Endothelial cell of umbilical vein (primary cell): ENCODE measurements around the gene PAX6. TPM values are rescaled to one million over a fixed set of nuclear protein-coding genes. Genes with fewer than 3 reads are reported as not detected.

ENCODE experiments used
- BruUV-seq: library from RNA; stranded (reverse); fragments of 400-500 nt; replicated peaks from 2 replicates; lab custom pipeline; 2021; lab: Mats Ljungman, UMichigan
- CTCF ChIA-PET: fragments of 300-600, 350-600 bp; sonication (Branson Sonifier 250); formaldehyde crosslinking; loops from one replicate; lab custom pipeline; 2021; ENCODE audit warnings: antibody characterized with exemption, inconsistent platforms; lab: Charles Lee
- POLR2A ChIA-PET: fragments of 300-600, 350-600 bp; sonication (Branson Sonifier 250); formaldehyde crosslinking; loops from one replicate; lab custom pipeline; 2021; ENCODE audit warnings: antibody characterized with exemption, inconsistent platforms; lab: Charles Lee
- DNase-seq: peaks from one replicate; pipeline ENCODE4 v3.0.0-alpha.2; 2011; ENCODE audit warnings: low read depth, low spot score
- FAIRE-seq: peaks from 2 replicates; lab custom pipeline; 2011; peaks lifted over from hg19 to GRCh38; lab: Jason Lieb, UNC
- H2AFZ ChIP-seq: 2 replicates; pipeline ENCODE4 v1.6.0; 2012; ENCODE audit warnings: low read depth, low read length, control low read depth, inconsistent platforms
- H3K27ac ChIP-seq: 2 replicates; pipeline ENCODE4 v1.5.1; 2011; ENCODE audit warnings: low read depth, mild to moderate bottlenecking, control low read depth, low read length, moderate library complexity; ENCODE audit not compliant: insufficient read depth
- H3K27me3 ChIP-seq, 2 experiments: 2 replicates each; pipeline versions ENCODE4 v1.6.0 to v1.6.1; 2011; ENCODE audit warnings: low read length in 2 of 2, mixed read lengths in 1 of 2; ENCODE audit not compliant: control insufficient read depth in 2 of 2, insufficient read depth in 2 of 2
- H3K36me3 ChIP-seq, 2 experiments: 2 replicates in 1 of 2; 3 replicates in 1 of 2; pipeline ENCODE4 v1.5.1; 2011; ENCODE audit warnings: low read length in 2 of 2, mild to moderate bottlenecking in 1 of 2, moderate library complexity in 1 of 2; ENCODE audit not compliant: control insufficient read depth in 2 of 2, insufficient read depth in 2 of 2; ENCODE audit errors: extremely low read depth in 1 of 2
- H3K4me1 ChIP-seq: 3 replicates; pipeline ENCODE4 v1.5.1; 2011; ENCODE audit warnings: mild to moderate bottlenecking, low read length; ENCODE audit not compliant: control insufficient read depth, insufficient read depth; ENCODE audit errors: extremely low read depth
- H3K4me2 ChIP-seq: 2 replicates; pipeline ENCODE4 v1.6.1; 2011; ENCODE audit warnings: low read length, control low read depth, mixed read lengths; ENCODE audit not compliant: insufficient read depth
- H3K4me3 ChIP-seq, 3 experiments: fragments of 200-600 bp in 1 of 3; sonication (generic), shearing (Covaris generic) in 1 of 3; replicated peaks in 1 of 3; 2 replicates each; pipeline ENCODE4 v1.5.1; 2011 to 2016; ENCODE audit warnings: control low read depth in 3 of 3, low read length in 3 of 3, mild to moderate bottlenecking in 2 of 3, inconsistent platforms in 1 of 3, low read depth in 1 of 3, moderate library complexity in 1 of 3; ENCODE audit not compliant: insufficient read depth in 1 of 3
- H3K79me2 ChIP-seq: 2 replicates; pipeline ENCODE4 v1.6.0; 2012; ENCODE audit warnings: low read length, inconsistent platforms; ENCODE audit not compliant: control insufficient read depth, insufficient read depth
- H3K9ac ChIP-seq: replicated peaks from 2 replicates; pipeline ENCODE3; 2011; ENCODE audit warnings: low read length, control low read depth; ENCODE audit not compliant: insufficient read depth; ENCODE audit errors: extremely low read depth
- H3K9me1 ChIP-seq: replicated peaks from 3 replicates; pipeline ENCODE4 v1.6.0; 2011; ENCODE audit warnings: mild to moderate bottlenecking, low read length; ENCODE audit not compliant: control insufficient read depth, insufficient read depth; ENCODE audit errors: extremely low read depth
- H3K9me3 ChIP-seq: replicated peaks from 2 replicates; pipeline ENCODE4 v1.5.1; 2012; ENCODE audit warnings: low read length, inconsistent platforms; ENCODE audit not compliant: control insufficient read depth, insufficient read depth
- H4K20me1 ChIP-seq: replicated peaks from 2 replicates; pipeline ENCODE3; 2011; ENCODE audit warnings: mild to moderate bottlenecking, low read length; ENCODE audit not compliant: control insufficient read depth, insufficient read depth; ENCODE audit errors: extremely low read depth
- EZH2 ChIP-seq: IDR thresholded peaks from 2 replicates; pipeline ENCODE4 v1.6.1; 2012; ENCODE audit warnings: borderline replicate concordance, low read depth, mild to moderate bottlenecking, moderate library complexity, low read length, inconsistent platforms; ENCODE audit not compliant: severe bottlenecking
- FOS ChIP-seq: IDR thresholded peaks from 2 replicates; pipeline ENCODE4 v1.6.1; 2011; ENCODE audit warnings: mild to moderate bottlenecking, low read length, moderate library complexity, borderline replicate concordance; ENCODE audit not compliant: insufficient read depth
- GATA2 ChIP-seq: IDR thresholded peaks from 2 replicates; pipeline ENCODE4 v1.7.0; 2011; ENCODE audit warnings: low read depth, mild to moderate bottlenecking, moderate library complexity, mixed read lengths, low read length; ENCODE audit not compliant: insufficient read length, insufficient read depth
- POLR2A ChIP-seq: IDR thresholded peaks from 2 replicates; pipeline ENCODE4 v1.6.1; 2012; ENCODE audit warnings: low read depth, mild to moderate bottlenecking, control low read depth, low read length
- dilution Hi-C: fragments of 300-500 bp; cut with MboI; formaldehyde crosslinking; loops from one replicate; pipeline ENCODE4 v1.15.0; 2019; ENCODE audit warnings: low sequenced_read_pairs; ENCODE audit not compliant: extremely low pct_ligation_motif_present
- intact Hi-C: fragments of 100-400 bp; cut with micrococcal nuclease; formaldehyde crosslinking; loops from one replicate; pipeline ENCODE4 v1.10.0; 2022
- polyA plus RNA-seq, 4 experiments: library from polyadenylated mRNA; depleted of rRNA in 3 of 4; stranded (reverse) in 3 of 4; unstranded in 1 of 4; fragments of >200 nt; gene quantifications; 2 replicates each; pipeline versions ENCODE4 v1.2.1 to v1.2.3, GENCODE V29; 2011 to 2012; ENCODE audit warnings: missing spikeins in 1 of 4
- total RNA-seq: library from RNA; stranded (reverse); gene quantifications from 2 replicates; pipeline ENCODE4 v1.2.3, GENCODE V29; 2021
- TF ChIP-seq, protein P1 (sequence below), 2 donors: IDR thresholded peaks; 1 replicate in 1 of 2; 2 replicates in 1 of 2; pipeline ENCODE4 v1.5.1; 2011; ENCODE audit warnings: low read length in 2 of 2, mild to moderate bottlenecking in 2 of 2, moderate library complexity in 2 of 2, control low read depth in 1 of 2, inconsistent platforms in 1 of 2, low read depth in 1 of 2; ENCODE audit not compliant: insufficient read depth in 1 of 2; ENCODE audit errors: extremely low read depth in 1 of 2

Gene PAX6
- total and polyA plus RNA-seq, 2 donors (not counting 3 experiments of a cell fraction or from before 2014, with no cell fraction given) = not detected

DNA sequence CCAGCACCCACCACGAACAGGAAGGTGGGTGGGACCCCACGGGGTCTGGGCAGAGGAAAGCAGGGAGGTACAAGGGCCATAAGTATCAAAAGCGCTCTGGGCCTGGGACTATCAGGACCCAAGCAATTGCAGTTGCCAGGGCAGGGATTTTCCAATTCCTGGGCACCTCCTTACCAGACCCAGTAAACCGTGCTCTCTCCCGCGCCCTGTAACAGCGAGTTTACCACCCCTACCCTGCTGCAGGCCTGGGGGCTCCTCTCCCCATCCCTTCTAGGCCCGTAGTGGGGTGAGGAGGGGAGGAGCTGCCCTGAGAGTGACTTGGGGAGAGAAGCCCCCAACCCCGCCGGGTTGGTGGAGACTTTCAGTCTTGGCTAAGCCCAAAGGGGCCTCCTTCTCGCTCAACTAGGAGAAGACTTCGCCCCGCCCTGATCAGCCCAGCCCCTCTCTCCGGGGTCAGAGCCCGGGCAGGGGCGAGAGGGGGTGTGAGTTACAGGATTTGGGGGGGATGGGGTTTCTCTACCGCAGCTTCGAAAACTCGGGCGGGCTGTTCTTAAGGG, 5.4 kb downstream of the PAX6 start:
- H3K4me3 ChIP-seq = no peak overlapping the region
- no peak overlapping the region for H2AFZ ChIP-seq
- H3K27ac ChIP-seq = no peak overlapping the region
- dilution Hi-C loops = no loop called here
- TF ChIP-seq POLR2A (no peak), FOS (no peak), EZH2 (no peak), GATA2 (no peak)
- TF ChIP-seq, protein P1, sequence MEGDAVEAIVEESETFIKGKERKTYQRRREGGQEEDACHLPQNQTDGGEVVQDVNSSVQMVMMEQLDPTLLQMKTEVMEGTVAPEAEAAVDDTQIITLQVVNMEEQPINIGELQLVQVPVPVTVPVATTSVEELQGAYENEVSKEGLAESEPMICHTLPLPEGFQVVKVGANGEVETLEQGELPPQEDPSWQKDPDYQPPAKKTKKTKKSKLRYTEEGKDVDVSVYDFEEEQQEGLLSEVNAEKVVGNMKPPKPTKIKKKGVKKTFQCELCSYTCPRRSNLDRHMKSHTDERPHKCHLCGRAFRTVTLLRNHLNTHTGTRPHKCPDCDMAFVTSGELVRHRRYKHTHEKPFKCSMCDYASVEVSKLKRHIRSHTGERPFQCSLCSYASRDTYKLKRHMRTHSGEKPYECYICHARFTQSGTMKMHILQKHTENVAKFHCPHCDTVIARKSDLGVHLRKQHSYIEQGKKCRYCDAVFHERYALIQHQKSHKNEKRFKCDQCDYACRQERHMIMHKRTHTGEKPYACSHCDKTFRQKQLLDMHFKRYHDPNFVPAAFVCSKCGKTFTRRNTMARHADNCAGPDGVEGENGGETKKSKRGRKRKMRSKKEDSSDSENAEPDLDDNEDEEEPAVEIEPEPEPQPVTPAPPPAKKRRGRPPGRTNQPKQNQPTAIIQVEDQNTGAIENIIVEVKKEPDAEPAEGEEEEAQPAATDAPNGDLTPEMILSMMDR (IDR thresholded peaks at IDR 0.05; ENCODE audit: extremely low read depth in 1 of 2, insufficient read depth in 1 of 2, low read depth in 1 of 2, low read length in 2 of 2) = no peak
- DNase-seq = no peak
- H3K4me1 ChIP-seq = peaks cover 4% of the 10 kb centered on the region
- H3K9ac ChIP-seq = no peak overlapping the region
- no peaks in the 10 kb centered on the region for H4K20me1 ChIP-seq
- H3K27me3 ChIP-seq = peaks cover 89 to 99% of the 10 kb centered on the region in 2 experiments
- ChIA-PET CTCF (no interaction called here), POLR2A (no interaction called here)
- H3K9me1 ChIP-seq = no peaks in the 10 kb centered on the region
- no peak for FAIRE-seq
- intact Hi-C loops = no loop called here
- H3K79me2 ChIP-seq = no peaks in the 10 kb centered on the region
- BruUV-seq = no TSS peak
- no peak overlapping the region for H3K4me2 ChIP-seq
- H3K9me3 ChIP-seq = no peaks in the 10 kb centered on the region
- no peaks in the 10 kb centered on the region for H3K36me3 ChIP-seq
